HG03108 (cell line): Measurements from ENCODE around the gene ANGPTL3.

Experiments used
- ATAC-seq: cut with Tn5 transposase; IDR thresholded peaks from one replicate; pipeline ENCODE4 v1.9.1; 2021; ENCODE audit warnings: moderate library complexity; ENCODE audit not compliant: unreplicated experiment

ANGPTL3 gene

GRCh38 chr1:62621907-62622306 is 24.6 kb downstream of the ANGPTL3 start:
- peak; percentile 92 for ATAC-seq

GRCh38 chr1:62625415-62625814 is 28.1 kb downstream of the ANGPTL3 start:
- ATAC-seq = peak; percentile 40

- no peak for ATAC-seq
These were observed 31.2 kb downstream of the ANGPTL3 start for GRCh38 chr1:62628506-62628905.

GRCh38 chr1:62637392-62638105 is 40.2 kb downstream of the ANGPTL3 start:
- no peak for ATAC-seq

- ATAC-seq = no peak
These were observed 46.0 kb downstream of the ANGPTL3 start for GRCh38 chr1:62643283-62643682.

- ATAC-seq = no peak
These were observed 55.1 kb downstream of the ANGPTL3 start for GRCh38 chr1:62652387-62652786.

- no peak for ATAC-seq
These were observed 57.4 kb downstream of the ANGPTL3 start for GRCh38 chr1:62654744-62655143.
